H1 (cell line): Measurements from ENCODE around the gene RABEP1. TPM values are rescaled to one million over a fixed set of nuclear protein-coding genes. Genes with fewer than 3 reads are reported as not detected.

ENCODE experiments used
- CTCF ChIA-PET: fragments of 300-600 bp; sonication (Branson Sonifier 250); formaldehyde crosslinking; loops from one replicate; lab custom pipeline; 2021; ENCODE audit not compliant: partially characterized antibody; lab: Charles Lee
- POLR2A ChIA-PET: fragments of 300-600 bp; sonication (Branson Sonifier 250); formaldehyde crosslinking; loops from one replicate; lab custom pipeline; 2021; ENCODE audit warnings: inconsistent platforms; ENCODE audit not compliant: partially characterized antibody; lab: Charles Lee
- DNase-seq, 2 experiments: peaks; one replicate each; pipeline versions ENCODE4 v3.0.0 to v3.0.0-alpha.2; 2010 to 2022; ENCODE audit warnings: low spot score in 2 of 2, low read depth in 1 of 2, mixed read lengths in 1 of 2
- FAIRE-seq: peaks from 2 replicates; lab custom pipeline; 2011; peaks lifted over from hg19 to GRCh38; lab: Jason Lieb, UNC
- H2AFZ ChIP-seq: 2 replicates; pipeline ENCODE4 v1.8.1; 2012; ENCODE audit warnings: low read length, inconsistent platforms
- H2AK5ac ChIP-seq: 2 replicates; pipeline ENCODE4 v1.6.1; 2013; ENCODE audit warnings: low read depth, low read length
- H2BK120ac ChIP-seq: replicated peaks from 2 replicates; pipeline ENCODE3; 2013; ENCODE audit warnings: low read depth, low read length, inconsistent platforms
- H2BK12ac ChIP-seq: 2 replicates; pipeline ENCODE4 v1.6.1; 2013; ENCODE audit warnings: low read depth, low read length
- H2BK15ac ChIP-seq: 2 replicates; pipeline ENCODE4 v1.6.1; 2013; ENCODE audit warnings: low read length
- H2BK20ac ChIP-seq: 2 replicates; pipeline ENCODE4 v1.6.1; 2013; ENCODE audit warnings: low read length
- H2BK5ac ChIP-seq: 2 replicates; pipeline ENCODE4 v1.6.1; 2013; ENCODE audit warnings: low read depth, low read length
- H3K14ac ChIP-seq: 2 replicates; pipeline ENCODE4 v1.6.1; 2013; ENCODE audit warnings: inconsistent platforms; ENCODE audit not compliant: insufficient read length
- H3K18ac ChIP-seq: 2 replicates; pipeline ENCODE4 v1.6.1; 2013; ENCODE audit warnings: low read length; ENCODE audit errors: extremely low read depth
- H3K23ac ChIP-seq: 2 replicates; pipeline ENCODE4 v1.6.1; 2013; ENCODE audit warnings: inconsistent platforms; ENCODE audit not compliant: insufficient read length
- H3K23me2 ChIP-seq: 2 replicates; pipeline ENCODE4 v1.6.1; 2013; ENCODE audit warnings: low read depth, low read length
- H3K27ac ChIP-seq: 2 replicates; pipeline ENCODE4 v1.6.1; 2011; ENCODE audit warnings: low read depth, low read length, inconsistent platforms
- H3K27me3 ChIP-seq, 4 experiments: replicated peaks in 1 of 4; 1 replicate in 1 of 4; 2 replicates in 3 of 4; pipeline versions ENCODE4 v1.6.1 to v1.8.1; 2011 to 2013; ENCODE audit warnings: low read length in 3 of 4, mild to moderate bottlenecking in 3 of 4, inconsistent platforms in 2 of 4, mixed read lengths in 2 of 4, moderate library complexity in 1 of 4; ENCODE audit not compliant: control insufficient read depth in 3 of 4, insufficient read depth in 3 of 4; ENCODE audit errors: extremely low read depth in 1 of 4
- H3K36me3 ChIP-seq, 4 experiments: 2 replicates each; pipeline versions ENCODE4 v1.6.1 to v1.8.1; 2011 to 2013; ENCODE audit warnings: mild to moderate bottlenecking in 4 of 4, low read length in 3 of 4, moderate library complexity in 2 of 4, control low read depth in 1 of 4, inconsistent platforms in 1 of 4; ENCODE audit not compliant: insufficient read depth in 4 of 4, control insufficient read depth in 2 of 4
- H3K4ac ChIP-seq: replicated peaks from 2 replicates; pipeline ENCODE3; 2013; ENCODE audit warnings: low read length, low read depth, mixed read lengths, inconsistent platforms; ENCODE audit not compliant: insufficient read length
- H3K4me1 ChIP-seq, 4 experiments: replicated peaks in 1 of 4; 1 replicate in 1 of 4; 2 replicates in 3 of 4; pipeline versions ENCODE4 v1.6.1 to v1.8.1; 2011 to 2013; ENCODE audit warnings: low read length in 3 of 4, inconsistent platforms in 2 of 4, mixed read lengths in 1 of 4; ENCODE audit not compliant: insufficient read depth in 4 of 4, control insufficient read depth in 3 of 4
- H3K4me2 ChIP-seq, 2 experiments: 2 replicates each; pipeline versions ENCODE4 v1.6.1 to v1.8.1; 2011 to 2013; ENCODE audit warnings: low read depth in 2 of 2, low read length in 2 of 2, control low read depth in 1 of 2, inconsistent platforms in 1 of 2, mild to moderate bottlenecking in 1 of 2; ENCODE audit not compliant: insufficient read depth in 1 of 2
- H3K4me3 ChIP-seq, 4 experiments: fragments of 200-600, 300-600 bp in 1 of 4; sonication (generic), shearing (Covaris generic), sonication (Bioruptor Twin) in 1 of 4; 2 replicates each; pipeline versions ENCODE4 v1.5.1 to v1.8.1; 2011 to 2016; ENCODE audit warnings: low read length in 4 of 4, low read depth in 3 of 4, control low read depth in 2 of 4, inconsistent platforms in 2 of 4, mild to moderate bottlenecking in 2 of 4, mixed read lengths in 1 of 4, moderate library complexity in 1 of 4; ENCODE audit not compliant: insufficient read depth in 2 of 4; ENCODE audit errors: extremely low read depth in 1 of 4
- H3K56ac ChIP-seq: replicated peaks from 2 replicates; pipeline ENCODE3; 2013; ENCODE audit warnings: low read depth, mild to moderate bottlenecking, mixed read lengths, low read length, inconsistent platforms; ENCODE audit not compliant: insufficient read length
- H3K79me1 ChIP-seq: 2 replicates; pipeline ENCODE4 v1.6.1; 2013; ENCODE audit warnings: low read depth, low read length, control low read depth
- H3K79me2 ChIP-seq, 2 experiments: 2 replicates each; pipeline versions ENCODE4 v1.6.1 to v1.8.1; 2012 to 2013; ENCODE audit warnings: low read length in 2 of 2, mild to moderate bottlenecking in 2 of 2, inconsistent platforms in 1 of 2; ENCODE audit not compliant: insufficient read depth in 2 of 2, control insufficient read depth in 1 of 2
- H3K9ac ChIP-seq, 4 experiments: replicated peaks in 1 of 4; 1 replicate in 1 of 4; 2 replicates in 3 of 4; pipeline versions ENCODE4 v1.6.1 to v1.8.1; 2011 to 2013; ENCODE audit warnings: low read depth in 3 of 4, low read length in 3 of 4, control low read depth in 2 of 4, mild to moderate bottlenecking in 2 of 4, moderate library complexity in 2 of 4, inconsistent platforms in 1 of 4; ENCODE audit errors: extremely low read depth in 1 of 4
- H3K9me3 ChIP-seq, 2 experiments: 2 replicates each; pipeline versions ENCODE4 v1.6.1 to v1.8.1; 2012 to 2013; ENCODE audit warnings: mild to moderate bottlenecking in 2 of 2, moderate library complexity in 2 of 2, control low read depth in 1 of 2, inconsistent platforms in 1 of 2, low read depth in 1 of 2, low read length in 1 of 2, mixed read lengths in 1 of 2; ENCODE audit not compliant: insufficient read depth in 2 of 2
- H4K20me1 ChIP-seq, 2 experiments: replicated peaks in 1 of 2; 2 replicates each; pipeline versions ENCODE3 to v1.8.1; 2011 to 2013; ENCODE audit warnings: inconsistent platforms in 2 of 2, low read length in 2 of 2, mild to moderate bottlenecking in 1 of 2; ENCODE audit not compliant: insufficient read depth in 2 of 2, control insufficient read depth in 1 of 2
- H4K5ac ChIP-seq: 2 replicates; pipeline ENCODE4 v1.6.1; 2013; ENCODE audit warnings: low read length, low read depth, mixed read lengths, inconsistent platforms; ENCODE audit not compliant: insufficient read length
- H4K8ac ChIP-seq: 2 replicates; pipeline ENCODE4 v1.8.0; 2013; ENCODE audit warnings: mild to moderate bottlenecking, moderate library complexity, low read length, inconsistent platforms; ENCODE audit not compliant: insufficient read depth; ENCODE audit errors: extremely low read depth
- H4K91ac ChIP-seq: replicated peaks from 2 replicates; pipeline ENCODE3; 2013; ENCODE audit warnings: low read length, mixed read lengths, inconsistent platforms; ENCODE audit not compliant: insufficient read length
- BRCA1 ChIP-seq: IDR thresholded peaks from 2 replicates; pipeline ENCODE4 v1.6.1; 2012; ENCODE audit warnings: low read depth, low read length, improper control_type of control experiment
- EZH2 ChIP-seq: fragments of 200-600 bp; sonication (generic); IDR thresholded peaks from 2 replicates; pipeline ENCODE4 v1.7.1; 2012; ENCODE audit warnings: low read depth, mild to moderate bottlenecking, moderate library complexity, low read length, inconsistent platforms; ENCODE audit not compliant: severe bottlenecking
- JUN ChIP-seq: IDR thresholded peaks from 2 replicates; pipeline ENCODE4 v1.6.1; 2011; ENCODE audit warnings: low read depth, mild to moderate bottlenecking, improper control_type of control experiment, low read length
- KDM5A ChIP-seq: fragments of 200-600 bp; IDR thresholded peaks from 2 replicates; pipeline ENCODE4 v1.7.1; 2012; ENCODE audit warnings: mild to moderate bottlenecking, low read length, inconsistent platforms, mixed read lengths
- MAFK ChIP-seq: IDR thresholded peaks from 2 replicates; pipeline ENCODE4 v1.6.1; 2012; ENCODE audit warnings: low read depth, mild to moderate bottlenecking, improper control_type of control experiment, low read length
- NRF1 ChIP-seq: IDR thresholded peaks from 2 replicates; pipeline ENCODE4 v1.6.1; 2011; ENCODE audit warnings: mild to moderate bottlenecking, low read depth, low read length, improper control_type of control experiment
- POLR2A ChIP-seq, 2 experiments: IDR thresholded peaks; 1 replicate in 1 of 2; 2 replicates in 1 of 2; pipeline ENCODE4 v1.6.1; 2011; ENCODE audit warnings: low read depth in 2 of 2, low read length in 2 of 2, mild to moderate bottlenecking in 2 of 2; ENCODE audit errors: control extremely low read depth in 1 of 2
- POLR2AphosphoS5 ChIP-seq: IDR thresholded peaks from 2 replicates; pipeline ENCODE4 v1.6.1; 2011; ENCODE audit warnings: low read depth, low read length
- POU5F1 ChIP-seq: IDR thresholded peaks from 2 replicates; pipeline ENCODE4 v1.6.1; 2011; ENCODE audit warnings: low read depth, mild to moderate bottlenecking, low read length, moderate library complexity
- RFX5 ChIP-seq: IDR thresholded peaks from 2 replicates; pipeline ENCODE4 v1.6.1; 2011; ENCODE audit warnings: low read depth, low read length, improper control_type of control experiment, borderline replicate concordance
- SIX5 ChIP-seq: IDR thresholded peaks from 2 replicates; pipeline ENCODE4 v1.6.1; 2011; ENCODE audit warnings: mild to moderate bottlenecking, low read depth, low read length
- SP2 ChIP-seq: IDR thresholded peaks from 2 replicates; pipeline ENCODE4 v1.6.1; 2012; ENCODE audit warnings: mild to moderate bottlenecking, low read length, inconsistent platforms
- SP4 ChIP-seq: IDR thresholded peaks from 2 replicates; pipeline ENCODE4 v1.6.1; 2012; ENCODE audit warnings: low read length, inconsistent platforms
- SUZ12 ChIP-seq: fragments of 200-600 bp; sonication (generic); IDR thresholded peaks from 2 replicates; pipeline ENCODE4 v1.6.1; 2012; ENCODE audit warnings: mild to moderate bottlenecking, inconsistent platforms, low read length, moderate library complexity, mixed read lengths
- TEAD4 ChIP-seq: IDR thresholded peaks from 2 replicates; pipeline ENCODE4 v1.6.1; 2012; ENCODE audit warnings: low read depth, low read length, inconsistent platforms, mixed read lengths
- USF2 ChIP-seq: IDR thresholded peaks from 2 replicates; pipeline ENCODE4 v1.6.1; 2011; ENCODE audit warnings: low read length, improper control_type of control experiment
- WGBS, 2 experiments: shearing (Covaris generic) in 1 of 2; methylation state at CpG; one replicate each; pipeline versions ENCODE4 v1.1.6 to v1.1.7; 2013 to 2015; ENCODE audit warnings: low lambda C conversion rate in 2 of 2, mixed read lengths in 2 of 2, inconsistent platforms in 1 of 2, low coverage in 1 of 2, missing lambda C conversion rate in 1 of 2; ENCODE audit not compliant: insufficient replicate concordance in 2 of 2, insufficient coverage in 1 of 2, insufficient read length in 1 of 2; ENCODE audit errors: extremely low coverage in 1 of 2, missing lambda C conversion rate in 1 of 2; 5-methylcytosine and 5-hydroxymethylcytosine counted together
- polyA plus RNA-seq, 7 experiments: library from polyadenylated mRNA; depleted of rRNA in 3 of 7; stranded (reverse) in 5 of 7; unstranded in 2 of 7; fragments of >200 nt in 5 of 7; fragments of 200-250 nt in 2 of 7; gene quantifications; 1 replicate in 5 of 7; 2 replicates in 1 of 7; 4 replicates in 1 of 7; pipeline versions ENCODE4 v1.2.1 to v1.2.3, GENCODE V29; 2011 to 2013; ENCODE audit warnings: missing spikeins in 2 of 7, mixed read lengths in 2 of 7
- total RNA-seq: library from RNA; stranded (reverse); fragmentation: NEBNext Ultra II Directional; extraction: Animal tissue kit (Norgen Biotek cat#: 25700); gene quantifications from 2 replicates; pipeline ENCODE4 v1.2.1, GENCODE V29; 2021

The RABEP1 gene
- total and polyA plus RNA-seq, 2 of the 8 experiments (the other 6 are each of a cell fraction or from before 2014, with no cell fraction given), result 8.5 to 52.3 TPM

- Histone ChIP-seq H4K8ac (no peak overlapping the region), H3K4me3 (no peak overlapping the region), H3K23me2 (no peaks in the 10 kb centered on the region), H2BK120ac (no peak overlapping the region), H4K20me1 (peaks cover 0 to 2% of the 10 kb centered on the region in 2 experiments), H2BK15ac (no peak overlapping the region), H4K5ac (no peak overlapping the region), H3K23ac (no peak overlapping the region), H3K56ac (no peak overlapping the region), H3K79me2 (no peaks in the 10 kb centered on the region), H3K36me3 (no peaks in the 10 kb centered on the region), H2BK5ac (no peak overlapping the region), H3K9me3 (no peaks in the 10 kb centered on the region), H4K91ac (no peak overlapping the region), H3K9ac (no peak overlapping the region), H3K4me2 (no peak overlapping the region), H3K27ac (no peak overlapping the region), H2AFZ (no peak overlapping the region), H3K4ac (no peak overlapping the region), H2BK12ac (no peak overlapping the region), H2AK5ac (no peak overlapping the region), H3K4me1 (no peaks in the 10 kb centered on the region), H3K14ac (no peak overlapping the region), H3K27me3 (no peaks in the 10 kb centered on the region), H3K79me1 (no peaks in the 10 kb centered on the region), H3K18ac (no peak overlapping the region), H2BK20ac (no peak overlapping the region)
- DNase-seq (no peak), FAIRE-seq (no peak)
- ChIA-PET POLR2A (no interaction called here), CTCF (interaction anchor here (0.6 kb wide), 1 partner anchor 51 kb away, joined by 3 read pairs; no protein-coding TSS in a partner anchor)
- 90% methylated on average over 6 of the region's 6 CpGs; no CpG with 5 or more reads in 1 of the 2 experiments for WGBS, 2 experiments
- no peak for TF ChIP-seq TEAD4
- no peak for TF ChIP-seq POLR2A (IDR thresholded peaks at IDR 0.05; ENCODE audit: control extremely low read depth in 1 of 2, low read depth in 2 of 2, low read length in 2 of 2)
- TF ChIP-seq JUN, result no peak
- TF ChIP-seq SP4, result no peak
- TF ChIP-seq USF2, result no peak
- TF ChIP-seq SP2, result no peak
- TF ChIP-seq POU5F1, result no peak
- TF ChIP-seq POLR2AphosphoS5, result no peak
- TF ChIP-seq KDM5A, result no peak
- no peak for TF ChIP-seq SUZ12
- no peak for TF ChIP-seq SIX5
- no peak for TF ChIP-seq RFX5
- no peak for TF ChIP-seq MAFK
- TF ChIP-seq NRF1, result no peak
- TF ChIP-seq EZH2, result no peak
- no peak for TF ChIP-seq BRCA1
Observed at GRCh38 chr17:5263441-5263840, 18.6 kb upstream of the RABEP1 start.
